PFSK-1 (cell line): ENCODE data around the gene PVR.

Experiments
- FOXP2 ChIP-seq: optimal IDR thresholded peaks from 2 replicates; pipeline ENCODE3; 2011; ENCODE audit warnings: borderline replicate concordance, control low read depth, inconsistent platforms; ENCODE audit not compliant: insufficient read depth; ENCODE audit errors: extremely low read length, extremely low read depth
- POLR2AphosphoS5 ChIP-seq: IDR thresholded peaks from 2 replicates; pipeline ENCODE4 v1.6.1; 2012; ENCODE audit warnings: low read depth, mild to moderate bottlenecking, control low read depth, low read length, moderate library complexity
- REST ChIP-seq, 2 experiments: IDR thresholded peaks; 2 replicates each; pipeline versions ENCODE4 v1.6.1 to v1.8.0; 2011 to 2012; ENCODE audit warnings: low read depth in 2 of 2, low read length in 2 of 2, control low read depth in 1 of 2, inconsistent platforms in 1 of 2, mild to moderate bottlenecking in 1 of 2, moderate library complexity in 1 of 2; ENCODE audit not compliant: insufficient read depth in 1 of 2
- SIN3A ChIP-seq: IDR thresholded peaks from 2 replicates; pipeline ENCODE4 v1.6.1; 2012; ENCODE audit warnings: mild to moderate bottlenecking, low read length, moderate library complexity, borderline replicate concordance; ENCODE audit not compliant: insufficient read depth
- TAF1 ChIP-seq: IDR thresholded peaks from 2 replicates; pipeline ENCODE4 v1.6.1; 2012; ENCODE audit warnings: low read length, control low read depth, borderline replicate concordance; ENCODE audit not compliant: insufficient read depth

Gene PVR

DNA sequence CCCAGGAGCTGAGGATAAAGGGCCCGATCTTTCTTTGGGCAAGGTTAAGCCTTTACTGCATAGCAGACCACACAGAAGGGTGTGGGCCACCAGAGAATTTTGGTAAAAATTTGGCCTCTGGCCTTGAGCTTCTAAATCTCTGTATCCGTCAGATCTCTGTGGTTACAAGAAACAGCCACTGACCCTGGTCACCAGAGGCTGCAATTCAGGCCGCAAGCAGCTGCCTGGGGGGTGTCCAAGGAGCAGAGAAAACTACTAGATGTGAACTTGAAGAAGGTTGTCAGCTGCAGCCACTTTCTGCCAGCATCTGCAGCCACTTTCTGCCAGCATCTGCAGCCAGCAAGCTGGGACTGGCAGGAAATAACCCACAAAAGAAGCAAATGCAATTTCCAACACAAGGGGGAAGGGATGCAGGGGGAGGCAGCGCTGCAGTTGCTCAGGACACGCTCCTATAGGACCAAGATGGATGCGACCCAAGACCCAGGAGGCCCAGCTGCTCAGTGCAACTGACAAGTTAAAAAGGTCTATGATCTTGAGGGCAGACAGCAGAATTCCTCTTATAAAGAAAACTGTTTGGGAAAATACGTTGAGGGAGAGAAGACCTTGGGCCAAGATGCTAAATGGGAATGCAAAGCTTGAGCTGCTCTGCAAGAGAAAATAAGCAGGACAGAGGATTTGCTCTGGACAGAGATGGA, 19.1 kb downstream of the PVR start:
- TF ChIP-seq SIN3A (no peak), TAF1 (no peak), REST (IDR thresholded peaks at IDR 0.05; ENCODE audit: insufficient read depth in 1 of 2, low read depth in 2 of 2, low read length in 2 of 2) (no peak), POLR2AphosphoS5 (no peak), FOXP2 (no peak)

- TF ChIP-seq FOXP2 (no peak), REST (IDR thresholded peaks at IDR 0.05; ENCODE audit: insufficient read depth in 1 of 2, low read depth in 2 of 2, low read length in 2 of 2) (no peak), SIN3A (no peak), POLR2AphosphoS5 (no peak), TAF1 (no peak)
These were observed 20.3 kb downstream of the PVR start for GRCh38 chr19:44663996-44664395.

DNA sequence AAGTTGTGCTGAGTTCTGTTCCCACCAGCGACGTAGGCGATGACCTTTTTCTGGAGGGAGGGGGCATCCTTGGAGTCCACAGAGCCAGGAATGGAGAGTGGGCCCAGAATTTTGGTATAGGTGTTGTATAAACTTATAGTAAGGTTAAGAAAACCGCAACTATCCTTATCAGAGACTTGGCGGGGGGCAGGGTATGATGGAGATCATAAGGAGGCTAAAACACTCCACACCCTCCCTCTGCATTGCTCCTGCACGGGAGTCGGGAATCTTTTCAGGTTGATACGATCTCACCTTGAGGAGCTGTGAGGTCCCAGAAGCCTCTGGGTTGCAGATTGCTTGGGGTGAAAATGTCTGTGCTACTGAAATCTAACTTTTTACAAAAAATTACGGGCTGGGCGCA, 21.3 kb downstream of the PVR start:
- TF ChIP-seq SIN3A (no peak), POLR2AphosphoS5 (no peak), REST (IDR thresholded peaks at IDR 0.05; ENCODE audit: insufficient read depth in 1 of 2, low read depth in 2 of 2, low read length in 2 of 2) (no peak), TAF1 (no peak), FOXP2 (no peak)

GRCh38 chr19:44666852-44667556, 23.3 kb downstream of the PVR start:
- TF ChIP-seq SIN3A (no peak), REST (IDR thresholded peaks at IDR 0.05; ENCODE audit: insufficient read depth in 1 of 2, low read depth in 2 of 2, low read length in 2 of 2) (no peak), FOXP2 (no peak), TAF1 (no peak), POLR2AphosphoS5 (no peak)
